ENCODE data around the gene AVL9. TPM values are rescaled to one million over a fixed set of nuclear protein-coding genes. Genes with fewer than 3 reads are reported as not detected.
"Not testable (repeated sequence)": the region's sequence is repeated elsewhere in the genome, so short reads cannot be mapped to it uniquely, and the experiment has no call there.

Gene AVL9
- total RNA-seq, 2 experiments from 2014 or later = 29.6 to 38.0 TPM

GRCh38 chr7:32636725-32637462, 141.6 kb downstream of the AVL9 start:
- H3K4me1 Mint-ChIP-seq (ENCODE audit: low read depth); H3K27me3 Mint-ChIP-seq (ENCODE audit: low read depth); H3K4me3 Mint-ChIP-seq; H3K27ac Mint-ChIP-seq; H3K9me3 Mint-ChIP-seq; CTCF ChIA-PET; DNase-seq; H3K36me3 Mint-ChIP-seq (ENCODE audit: low read depth): not testable (repeated sequence)
- intact Hi-C loops (cut with micrococcal nuclease) = loop anchor here (1.0 kb wide), 1 partner anchor 147 kb away; the partner anchor contains the start of gene LSM5

GRCh38 chr7:32637611-32638010, 142.3 kb downstream of the AVL9 start:
- H3K27ac Mint-ChIP-seq; DNase-seq; H3K27me3 Mint-ChIP-seq (ENCODE audit: low read depth); intact Hi-C loops (cut with micrococcal nuclease); H3K9me3 Mint-ChIP-seq; H3K36me3 Mint-ChIP-seq (ENCODE audit: low read depth); CTCF ChIA-PET; H3K4me3 Mint-ChIP-seq; H3K4me1 Mint-ChIP-seq (ENCODE audit: low read depth): not testable (repeated sequence)

Other genes starting within 250 kb of the AVL9 start
- gene LSM5, start 5.1 kb upstream of the AVL9 start, total RNA-seq = 100 to 1,000 TPM; 132 to 141 TPM

All from activated naive CD4-positive, alpha-beta T cell treated with anti-CD3 and anti-CD28 coated beads for 36 hours (primary cell).